SK-N-MC (cell line): ENCODE data around the gene MYOM3.

ENCODE experiments used
- DNase-seq: peaks from one replicate; pipeline ENCODE4 v3.0.0-alpha.2; 2011; ENCODE audit warnings: low read depth, low spot score
- H3K27ac ChIP-seq: fragments of 200-600 bp; sonication (generic); 2 replicates; pipeline ENCODE4 v1.5.1; 2016; ENCODE audit warnings: mixed run types
- H3K36me3 ChIP-seq: fragments of 200-600 bp; sonication (generic); 2 replicates; pipeline ENCODE4 v1.6.1; 2017; ENCODE audit warnings: antibody characterized with exemption, low read length, mixed read lengths; ENCODE audit not compliant: insufficient read depth
- H3K4me3 ChIP-seq: fragments of 200-600 bp; sonication (generic); 2 replicates; pipeline ENCODE4 v1.5.1; 2016
- H3K9ac ChIP-seq: fragments of 200-600 bp; sonication (generic); 2 replicates; pipeline ENCODE4 v1.8.0; 2017; ENCODE audit warnings: mixed run types, mixed read lengths; ENCODE audit not compliant: insufficient read length
- H3K9me3 ChIP-seq: fragments of 200-600 bp; sonication (generic); 2 replicates; pipeline ENCODE4 v1.6.1; 2017; ENCODE audit warnings: low read depth, mild to moderate bottlenecking, antibody characterized with exemption, low read length, moderate library complexity, mixed read lengths
- EZH2 ChIP-seq: fragments of 200-600 bp; sonication (generic); IDR thresholded peaks from one replicate; pipeline ENCODE4 v1.6.1; 2017; ENCODE audit warnings: antibody characterized with exemption
- FOXP2 ChIP-seq: optimal IDR thresholded peaks from 2 replicates; pipeline ENCODE3; 2011; ENCODE audit warnings: mild to moderate bottlenecking, moderate library complexity; ENCODE audit not compliant: insufficient read depth; ENCODE audit errors: extremely low read length, control extremely low read depth
- POLR2AphosphoS5 ChIP-seq: IDR thresholded peaks from 2 replicates; pipeline ENCODE4 v1.6.1; 2012; ENCODE audit warnings: mild to moderate bottlenecking, low read depth, low read length, borderline replicate concordance

Gene MYOM3

DNA sequence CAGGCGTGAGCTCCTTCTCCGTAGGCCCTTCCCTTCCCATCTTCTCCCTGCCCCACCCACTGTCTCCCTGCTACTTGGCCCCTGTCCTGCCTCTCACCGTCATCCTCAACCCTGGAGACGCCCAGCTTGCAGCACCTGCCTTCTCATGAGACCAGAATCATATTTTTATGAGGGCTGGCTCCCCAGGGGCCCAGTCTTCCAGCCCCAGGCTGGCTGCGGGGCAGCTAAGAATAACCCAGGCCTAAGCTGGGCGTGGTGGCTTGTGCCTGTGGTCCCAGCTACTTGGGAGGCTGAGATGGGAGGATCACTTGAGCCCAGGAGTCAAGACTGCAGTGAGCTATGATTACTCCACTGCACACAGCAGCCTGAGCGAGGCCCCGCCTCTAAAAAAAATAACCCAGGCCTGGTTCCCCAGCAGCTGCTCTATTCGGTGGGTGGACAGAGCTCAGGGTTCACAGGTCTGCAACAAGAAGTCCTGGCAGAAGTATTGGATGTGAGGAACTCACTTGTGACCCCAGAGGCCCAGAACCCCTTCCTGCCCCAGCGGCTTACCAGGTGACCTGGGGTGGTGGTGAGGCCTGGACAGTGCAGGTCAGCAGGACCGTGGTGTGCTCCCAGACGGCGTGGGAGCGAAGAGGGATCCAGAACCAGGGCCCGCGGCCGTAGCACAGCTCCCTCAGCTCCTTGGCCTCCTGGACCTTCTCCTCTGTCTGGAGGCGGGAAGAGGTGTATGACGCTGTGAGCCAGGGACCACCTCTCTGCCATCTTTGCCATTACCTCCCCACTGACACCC is 6.4 kb downstream of the MYOM3 start:
- no peak overlapping the region for H3K9ac ChIP-seq
- H3K36me3 ChIP-seq, result no peaks in the 10 kb centered on the region
- TF ChIP-seq POLR2AphosphoS5 (no peak), FOXP2 (no peak), EZH2 (no peak)
- no peak overlapping the region for H3K27ac ChIP-seq
- no peaks in the 10 kb centered on the region for H3K9me3 ChIP-seq
- H3K4me3 ChIP-seq, result no peak overlapping the region
- no peak for DNase-seq

DNA sequence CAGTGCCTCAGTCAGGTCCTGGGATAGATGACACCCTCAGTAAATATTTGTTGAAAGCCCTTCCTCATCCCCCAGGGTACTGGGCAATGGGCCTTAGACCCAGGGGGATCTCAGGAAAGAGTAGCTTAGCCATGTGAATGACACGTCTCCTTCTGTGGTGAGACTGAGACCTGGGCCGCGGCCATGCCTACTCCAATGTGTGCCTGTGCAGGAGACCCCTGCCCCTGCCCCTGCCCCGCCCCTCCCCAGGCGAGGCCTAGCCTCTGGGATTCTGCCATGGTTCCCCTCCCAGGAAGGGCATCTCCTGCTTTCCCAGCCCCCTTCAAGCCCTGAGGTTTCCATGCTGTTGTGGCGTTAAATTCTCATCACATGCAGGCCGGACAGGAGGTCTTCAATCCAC is 7.1 kb downstream of the MYOM3 start:
- Histone ChIP-seq H3K36me3 (no peaks in the 10 kb centered on the region), H3K9ac (no peak overlapping the region), H3K27ac (no peak overlapping the region), H3K4me3 (no peak overlapping the region), H3K9me3 (no peaks in the 10 kb centered on the region)
- no peak for TF ChIP-seq POLR2AphosphoS5
- no peak for TF ChIP-seq EZH2
- TF ChIP-seq FOXP2, result no peak
- DNase-seq, result no peak

DNA sequence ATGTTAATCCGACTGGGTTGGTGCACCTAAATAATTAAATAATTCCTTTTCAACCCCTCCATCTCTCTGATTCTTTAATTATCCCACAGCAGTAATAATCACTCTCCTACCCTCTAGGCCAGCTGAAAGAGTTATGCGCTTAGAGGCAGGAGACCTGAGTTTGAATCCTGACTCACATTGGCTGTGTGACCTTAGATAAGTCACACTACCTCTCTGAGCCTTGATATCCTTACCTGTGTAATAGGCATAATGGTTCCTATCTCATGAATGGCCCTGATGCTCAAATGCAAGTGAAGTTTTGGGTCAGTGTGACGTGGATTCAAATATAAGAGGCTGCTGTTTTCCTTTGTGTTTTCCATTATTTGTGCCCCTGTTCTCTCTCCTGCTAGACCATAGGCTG is 8.1 kb downstream of the MYOM3 start:
- Histone ChIP-seq H3K9me3 (no peaks in the 10 kb centered on the region), H3K9ac (no peak overlapping the region), H3K4me3 (no peak overlapping the region), H3K27ac (no peak overlapping the region), H3K36me3 (no peaks in the 10 kb centered on the region)
- no peak for TF ChIP-seq EZH2
- no peak for TF ChIP-seq POLR2AphosphoS5
- no peak for TF ChIP-seq FOXP2
- DNase-seq, result no peak

DNA sequence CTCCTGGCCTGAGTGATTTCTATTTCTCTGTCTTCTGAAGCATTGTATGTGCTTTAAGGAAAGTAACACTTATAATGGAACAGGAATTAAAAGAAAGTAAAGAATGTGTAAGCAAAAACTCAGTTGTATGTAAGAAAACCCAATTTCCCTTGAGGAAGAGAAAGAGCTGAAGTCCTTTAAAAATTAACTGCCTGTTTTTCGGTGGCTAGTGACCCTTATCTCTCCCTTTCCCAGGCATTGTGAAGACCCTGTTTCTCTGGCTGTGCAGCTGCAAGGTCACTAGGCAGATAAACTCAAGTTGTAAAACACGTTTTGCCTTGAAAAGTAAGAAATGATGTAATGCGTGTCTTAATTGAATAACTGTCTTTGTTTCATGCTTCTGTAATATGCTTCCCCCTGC is 8.5 kb downstream of the MYOM3 start:
- Histone ChIP-seq H3K9ac (no peak overlapping the region), H3K4me3 (no peak overlapping the region), H3K9me3 (no peaks in the 10 kb centered on the region), H3K27ac (no peak overlapping the region), H3K36me3 (no peaks in the 10 kb centered on the region)
- no peak for DNase-seq
- TF ChIP-seq POLR2AphosphoS5 (no peak), EZH2 (no peak), FOXP2 (no peak)

DNA sequence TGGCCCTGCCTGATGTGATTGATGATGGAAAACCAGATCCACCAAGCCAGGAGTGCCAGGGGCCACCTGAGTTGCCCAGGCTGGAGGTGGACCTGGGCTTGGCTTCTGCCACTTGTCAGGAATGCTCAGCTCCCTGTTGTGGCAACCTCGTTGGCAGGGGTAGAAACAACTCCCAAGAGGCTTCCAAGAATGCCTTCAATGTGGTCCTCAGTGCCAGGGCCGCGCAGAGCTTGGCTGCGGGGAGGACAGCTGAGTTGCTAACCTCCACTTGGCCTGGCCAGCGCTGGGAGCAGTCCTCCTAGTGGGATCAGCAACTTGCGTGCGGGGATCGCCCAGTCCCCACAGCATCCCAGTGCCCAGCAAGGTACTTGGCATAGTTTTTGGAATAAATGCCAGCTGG is 9.0 kb downstream of the MYOM3 start:
- no peak for DNase-seq
- no peak for TF ChIP-seq FOXP2
- no peak for TF ChIP-seq EZH2
- no peak for TF ChIP-seq POLR2AphosphoS5
- Histone ChIP-seq H3K9ac (no peak overlapping the region), H3K27ac (no peak overlapping the region), H3K9me3 (no peaks in the 10 kb centered on the region), H3K36me3 (no peaks in the 10 kb centered on the region), H3K4me3 (no peak overlapping the region)

DNA sequence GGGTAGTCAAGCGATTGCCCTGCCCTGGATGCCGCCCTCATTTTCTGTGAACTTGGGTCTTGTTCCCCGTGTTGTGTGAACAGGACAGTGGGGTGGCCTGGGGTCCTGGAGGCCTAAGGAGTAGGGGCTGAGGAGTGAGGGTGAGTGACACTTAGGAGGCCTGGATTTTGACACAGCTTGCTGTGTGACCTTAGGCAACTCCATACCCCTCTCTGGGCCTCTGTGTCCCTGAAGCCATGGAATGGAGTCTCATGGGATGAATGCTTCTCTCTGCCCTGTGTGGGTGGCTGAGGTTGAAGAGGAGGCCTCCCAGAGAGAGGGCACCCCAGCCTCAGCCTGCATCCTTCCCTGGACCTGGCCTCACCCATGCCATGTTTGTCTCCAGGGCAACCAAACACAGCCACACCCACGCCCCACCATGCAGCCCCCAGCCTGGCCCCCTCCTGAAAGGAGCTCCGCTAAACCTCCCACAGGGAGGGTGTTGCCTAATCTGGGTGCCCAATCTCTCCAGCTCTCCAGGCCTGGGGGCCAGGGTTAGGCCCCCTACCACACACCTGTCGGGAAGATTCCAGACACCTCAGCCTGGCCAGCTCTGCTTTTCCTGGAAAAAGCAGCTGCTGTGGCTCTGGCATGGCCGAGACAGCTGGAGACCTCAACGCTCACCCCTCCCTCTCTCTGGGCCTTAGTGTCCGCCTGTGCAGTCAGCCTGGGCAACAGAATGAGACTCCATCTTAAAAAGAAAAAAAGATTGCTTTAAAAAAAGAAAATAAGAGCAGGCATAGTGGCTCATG is 9.9 kb downstream of the MYOM3 start:
- H3K27ac ChIP-seq, result no peak overlapping the region
- H3K4me3 ChIP-seq, result no peak overlapping the region
- H3K9me3 ChIP-seq, result no peaks in the 10 kb centered on the region
- H3K9ac ChIP-seq, result no peak overlapping the region
- no peak for DNase-seq
- TF ChIP-seq FOXP2 (no peak), POLR2AphosphoS5 (no peak), EZH2 (no peak)
- no peaks in the 10 kb centered on the region for H3K36me3 ChIP-seq

DNA sequence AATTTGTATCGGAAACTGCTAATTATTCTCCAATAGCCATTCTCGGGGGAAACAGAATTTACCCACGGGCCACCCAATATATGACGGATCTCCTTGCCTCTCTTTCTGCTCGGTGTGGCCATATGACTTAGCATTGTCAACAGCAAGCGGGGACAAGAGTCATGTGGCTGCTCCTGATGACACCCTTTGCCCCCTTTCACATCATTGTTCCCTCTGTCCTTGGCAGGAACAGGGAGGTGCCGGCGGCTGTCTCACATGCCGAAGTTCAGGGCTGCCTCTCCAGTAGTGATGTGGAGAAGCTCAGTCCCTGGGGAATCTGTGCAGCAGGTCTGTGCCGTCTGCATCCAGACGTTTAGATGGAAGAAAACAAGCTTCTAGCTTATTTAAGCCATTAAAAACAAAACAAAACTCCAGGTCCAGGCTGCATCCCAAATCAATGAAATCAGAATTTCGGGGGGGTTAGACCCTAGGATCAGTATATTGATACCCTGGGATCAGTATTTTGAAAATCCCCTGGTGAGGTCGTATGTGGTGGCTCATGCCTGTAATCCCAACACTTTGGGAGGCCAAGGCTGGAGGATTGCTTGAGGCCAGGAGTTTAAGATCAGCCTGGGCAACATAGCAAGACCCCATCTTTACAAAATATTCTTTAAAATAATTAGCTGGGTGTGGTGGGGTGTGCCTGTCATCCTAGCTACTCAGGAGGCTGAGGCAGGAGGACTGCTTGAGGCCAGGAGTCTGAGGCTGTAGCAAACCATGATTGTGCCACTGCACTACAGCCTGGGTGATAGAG is 10.8 kb downstream of the MYOM3 start:
- no peak overlapping the region for H3K4me3 ChIP-seq
- H3K27ac ChIP-seq, result no peak overlapping the region
- DNase-seq, result no peak
- TF ChIP-seq FOXP2 (no peak), EZH2 (no peak), POLR2AphosphoS5 (no peak)
- H3K36me3 ChIP-seq, result no peaks in the 10 kb centered on the region
- no peak overlapping the region for H3K9ac ChIP-seq
- no peaks in the 10 kb centered on the region for H3K9me3 ChIP-seq

DNA sequence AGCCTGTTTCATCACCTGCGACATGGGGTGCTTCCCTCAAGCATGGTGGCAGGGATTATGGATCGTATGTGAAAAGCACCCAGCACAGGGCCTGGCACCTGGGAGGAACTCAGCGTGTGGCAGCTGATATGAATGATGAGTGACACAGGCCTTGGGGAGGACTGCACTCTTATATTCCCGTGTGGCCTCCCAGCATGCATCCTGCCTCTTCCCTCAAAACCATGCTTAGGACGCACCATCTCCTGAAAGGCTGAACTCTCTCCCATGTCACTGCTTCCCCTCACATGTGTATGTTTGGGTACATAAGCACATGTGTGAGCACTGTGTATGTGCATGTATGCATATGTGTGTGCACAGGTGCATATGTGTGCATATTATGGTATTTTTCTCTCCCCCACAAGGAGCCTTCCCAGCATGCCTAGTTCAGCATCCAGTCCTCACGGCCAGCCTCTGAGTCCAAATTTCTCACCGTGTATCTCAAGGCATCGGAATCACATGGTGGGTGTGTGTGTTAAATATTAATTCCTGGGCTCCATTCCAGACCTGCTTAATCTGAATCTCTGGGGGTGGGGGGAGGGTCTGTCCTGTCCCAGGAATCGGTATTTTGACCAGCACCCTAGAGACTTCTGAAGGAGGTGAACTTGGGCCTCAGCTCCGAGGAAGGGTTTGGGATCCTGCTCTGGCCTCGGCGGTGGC is 12.8 kb downstream of the MYOM3 start:
- DNase-seq, result no peak
- TF ChIP-seq POLR2AphosphoS5 (no peak), FOXP2 (no peak), EZH2 (no peak)
- Histone ChIP-seq H3K27ac (no peak overlapping the region), H3K9ac (no peak overlapping the region), H3K9me3 (no peaks in the 10 kb centered on the region), H3K4me3 (no peak overlapping the region), H3K36me3 (no peaks in the 10 kb centered on the region)
